ENCODE data around the gene PDE1A.

The PDE1A gene

GRCh38 chr2:182416191-182416590 lies 10.6 kb downstream of the PDE1A start:
- TF ChIP-seq FOXP2 (optimal IDR thresholded peaks at IDR 0.05; ENCODE audit: borderline replicate concordance, extremely low read depth, extremely low read length, insufficient read depth) (no peak), POLR2AphosphoS5 (IDR thresholded peaks at IDR 0.05; ENCODE audit: low read depth, low read length) (no peak), REST (IDR thresholded peaks at IDR 0.05; ENCODE audit: insufficient read depth in 1 of 2, low read depth in 2 of 2, low read length in 2 of 2) (no peak), SIN3A (IDR thresholded peaks at IDR 0.05; ENCODE audit: borderline replicate concordance, insufficient read depth, low read length) (no peak), TAF1 (IDR thresholded peaks at IDR 0.05; ENCODE audit: borderline replicate concordance, insufficient read depth, low read length) (no peak)

GRCh38 chr2:182415771-182416170 lies 11.1 kb downstream of the PDE1A start:
- TF ChIP-seq REST (IDR thresholded peaks at IDR 0.05; ENCODE audit: insufficient read depth in 1 of 2, low read depth in 2 of 2, low read length in 2 of 2) (no peak), POLR2AphosphoS5 (IDR thresholded peaks at IDR 0.05; ENCODE audit: low read depth, low read length) (no peak), FOXP2 (optimal IDR thresholded peaks at IDR 0.05; ENCODE audit: borderline replicate concordance, extremely low read depth, extremely low read length, insufficient read depth) (no peak), SIN3A (IDR thresholded peaks at IDR 0.05; ENCODE audit: borderline replicate concordance, insufficient read depth, low read length) (no peak), TAF1 (IDR thresholded peaks at IDR 0.05; ENCODE audit: borderline replicate concordance, insufficient read depth, low read length) (no peak)

GRCh38 chr2:182412858-182413257 lies 14.0 kb downstream of the PDE1A start:
- TF ChIP-seq FOXP2 (optimal IDR thresholded peaks at IDR 0.05; ENCODE audit: borderline replicate concordance, extremely low read depth, extremely low read length, insufficient read depth) (no peak), SIN3A (IDR thresholded peaks at IDR 0.05; ENCODE audit: borderline replicate concordance, insufficient read depth, low read length) (no peak), TAF1 (IDR thresholded peaks at IDR 0.05; ENCODE audit: borderline replicate concordance, insufficient read depth, low read length) (no peak), REST (IDR thresholded peaks at IDR 0.05; ENCODE audit: insufficient read depth in 1 of 2, low read depth in 2 of 2, low read length in 2 of 2) (no peak), POLR2AphosphoS5 (IDR thresholded peaks at IDR 0.05; ENCODE audit: low read depth, low read length) (no peak)

GRCh38 chr2:182410120-182410519 lies 16.7 kb downstream of the PDE1A start:
- TF ChIP-seq POLR2AphosphoS5 (IDR thresholded peaks at IDR 0.05; ENCODE audit: low read depth, low read length) = no peak
- no peak for TF ChIP-seq SIN3A (IDR thresholded peaks at IDR 0.05; ENCODE audit: borderline replicate concordance, insufficient read depth, low read length)
- no peak for TF ChIP-seq FOXP2 (optimal IDR thresholded peaks at IDR 0.05; ENCODE audit: borderline replicate concordance, extremely low read depth, extremely low read length, insufficient read depth)
- TF ChIP-seq TAF1 (IDR thresholded peaks at IDR 0.05; ENCODE audit: borderline replicate concordance, insufficient read depth, low read length) = no peak
- TF ChIP-seq REST (IDR thresholded peaks at IDR 0.05; ENCODE audit: insufficient read depth in 1 of 2, low read depth in 2 of 2, low read length in 2 of 2) = no peak

GRCh38 chr2:182406221-182406620 lies 20.6 kb downstream of the PDE1A start:
- no peak for TF ChIP-seq REST (IDR thresholded peaks at IDR 0.05; ENCODE audit: insufficient read depth in 1 of 2, low read depth in 2 of 2, low read length in 2 of 2)
- no peak for TF ChIP-seq FOXP2 (optimal IDR thresholded peaks at IDR 0.05; ENCODE audit: borderline replicate concordance, extremely low read depth, extremely low read length, insufficient read depth)
- TF ChIP-seq POLR2AphosphoS5 (IDR thresholded peaks at IDR 0.05; ENCODE audit: low read depth, low read length) = no peak
- no peak for TF ChIP-seq SIN3A (IDR thresholded peaks at IDR 0.05; ENCODE audit: borderline replicate concordance, insufficient read depth, low read length)
- TF ChIP-seq TAF1 (IDR thresholded peaks at IDR 0.05; ENCODE audit: borderline replicate concordance, insufficient read depth, low read length) = no peak
